NCI-H1436 (cell line): ENCODE data around the gene ODAD4.

Source experiments
- DNase-seq: peaks from one replicate; lab custom pipeline; 2025; lab: John Stamatoyannopoulos, UW

The ODAD4 gene

DNA sequence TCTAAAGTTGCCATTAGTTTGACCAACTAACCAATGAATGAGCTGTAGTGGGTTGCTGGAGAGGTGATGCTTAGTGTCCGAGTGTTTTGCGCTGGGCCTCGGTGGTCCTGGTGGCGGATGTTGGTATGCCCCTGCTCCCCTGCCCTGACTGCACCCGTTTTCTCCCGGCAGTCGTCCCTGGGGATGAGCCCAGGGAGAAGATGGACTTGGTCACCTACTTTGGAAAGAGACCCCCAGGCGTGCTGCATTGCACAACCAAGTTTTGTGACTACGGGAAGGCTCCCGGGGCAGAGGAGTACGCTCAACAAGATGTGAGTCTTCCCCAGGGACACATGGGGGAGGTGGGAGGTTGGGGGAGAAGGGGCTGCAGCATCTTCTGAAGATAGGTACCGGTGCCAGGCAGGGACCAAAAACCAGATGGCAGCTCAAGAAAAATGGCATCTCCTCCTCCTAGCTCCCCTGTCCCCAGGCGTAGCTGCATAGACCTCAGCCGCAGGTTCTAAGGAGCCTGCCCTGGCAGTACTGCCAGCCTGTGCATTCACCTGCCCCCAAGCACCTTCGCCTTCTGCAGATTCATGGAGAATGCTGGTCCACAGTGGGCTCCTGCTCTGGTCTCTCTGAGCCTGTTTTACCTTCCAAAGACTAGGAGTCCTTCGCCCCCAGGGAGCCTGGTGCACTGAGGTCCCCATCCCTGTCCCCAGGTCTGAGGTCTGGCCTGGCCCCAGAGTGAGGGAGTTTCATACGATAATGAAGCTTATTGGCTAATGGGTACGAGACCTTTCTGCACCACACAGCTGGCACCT is 41.5 kb downstream of the ODAD4 start:
- no peak for DNase-seq

GRCh38 chr17:41972571-41973407 is 42.4 kb downstream of the ODAD4 start:
- DNase-seq = peak; percentile 21

GRCh38 chr17:41973408-41973811 is 43.0 kb downstream of the ODAD4 start:
- no peak for DNase-seq

GRCh38 chr17:41974031-41974430 is 43.6 kb downstream of the ODAD4 start:
- DNase-seq = no peak

DNA sequence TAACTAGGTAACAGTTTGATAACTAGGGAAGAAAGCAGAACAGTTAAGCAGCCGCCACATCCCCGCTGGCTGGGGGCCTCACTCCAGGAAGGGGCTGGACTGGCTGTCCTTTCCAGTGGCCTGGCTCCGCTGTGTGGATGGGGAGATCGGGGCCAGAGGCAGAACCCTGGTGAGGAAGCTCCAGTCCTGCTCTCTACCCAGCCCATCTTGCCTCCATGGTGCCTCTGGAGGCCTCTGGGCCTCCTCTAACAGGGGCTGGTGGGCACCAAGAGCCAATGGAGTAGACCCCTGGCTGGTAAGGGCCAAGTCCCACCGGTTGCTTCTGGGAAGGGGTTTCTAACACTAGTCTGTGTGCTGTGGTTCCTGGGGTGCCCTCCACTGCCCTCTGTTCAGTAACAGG is 44.2 kb downstream of the ODAD4 start:
- no peak for DNase-seq

DNA sequence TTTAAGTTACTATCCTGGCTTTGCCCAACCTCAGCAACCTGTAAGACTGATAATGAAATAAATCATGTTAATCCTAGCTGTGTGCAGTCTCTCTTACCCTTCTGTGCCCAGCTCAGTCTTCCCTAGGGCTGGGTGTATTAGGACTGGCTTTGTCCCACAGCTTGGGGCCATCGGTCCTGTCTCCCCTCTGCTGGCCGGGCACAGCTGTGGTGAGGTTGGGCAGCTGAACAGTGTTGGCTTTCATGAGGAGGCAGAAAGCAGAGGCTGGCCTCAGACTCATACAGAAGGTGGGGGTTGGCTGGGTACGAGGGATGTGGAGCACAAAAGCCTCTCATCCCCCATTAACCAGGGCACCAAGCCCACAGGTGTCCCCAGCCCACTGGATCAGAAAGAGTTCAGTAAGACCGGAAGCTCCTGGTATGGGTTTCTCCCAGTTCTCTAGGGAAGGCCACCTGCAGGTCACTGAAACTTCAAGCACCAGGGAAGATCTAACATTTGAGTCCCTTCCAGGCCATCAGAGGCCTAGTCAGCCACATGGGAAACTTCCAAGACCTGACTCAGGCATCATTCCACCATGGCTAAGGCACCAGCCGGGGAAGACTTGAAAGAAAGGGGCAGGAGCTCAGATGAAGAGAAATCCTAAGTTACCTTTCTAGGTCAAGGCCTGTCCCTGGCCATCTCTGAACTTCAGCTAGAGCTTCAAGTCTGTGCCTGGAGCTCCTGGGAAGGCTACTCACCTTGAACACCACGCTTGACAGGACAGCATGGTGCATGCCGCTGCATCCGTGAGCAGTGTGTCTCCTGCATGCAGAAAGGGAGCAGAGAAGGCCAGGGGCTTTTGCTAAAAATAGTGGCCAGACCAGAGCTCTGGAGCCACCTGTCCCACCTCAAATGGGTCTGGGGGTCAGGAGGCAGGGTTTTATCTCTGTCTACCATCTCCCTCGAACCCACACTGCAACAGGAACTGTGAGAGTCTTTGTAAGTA is 45.0 kb downstream of the ODAD4 start:
- DNase-seq = no peak

DNA sequence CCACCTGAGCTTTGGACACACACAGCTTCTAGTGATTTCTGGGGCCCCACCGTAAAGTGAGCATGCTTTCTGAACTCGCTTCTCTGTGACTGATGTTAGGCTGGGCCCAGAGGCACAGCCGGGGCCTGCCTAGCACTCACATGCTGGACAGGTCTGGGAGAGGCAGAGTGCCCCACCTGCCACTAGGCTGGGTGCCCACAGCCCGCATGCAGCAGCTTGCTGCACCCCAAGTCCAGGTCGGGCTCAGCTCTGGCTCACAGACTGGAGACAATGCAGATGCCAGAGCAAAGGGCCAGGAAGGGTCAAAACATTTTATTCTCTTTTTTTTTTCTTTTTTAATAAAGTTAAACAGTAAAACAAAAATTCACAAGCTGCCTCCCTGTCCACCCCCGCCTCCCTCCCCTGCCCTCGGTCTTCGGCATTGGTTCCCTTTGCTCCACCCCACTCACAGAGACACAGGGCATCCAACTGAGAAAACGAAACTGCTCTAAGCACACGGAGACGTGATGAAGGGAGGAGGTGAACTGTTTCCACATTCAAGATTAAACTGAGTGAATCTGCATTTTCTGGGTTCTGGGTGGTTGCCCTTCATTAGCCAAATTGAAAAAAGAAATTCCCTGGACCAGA is 45.8 kb downstream of the ODAD4 start:
- DNase-seq = no peak

- no peak for DNase-seq
These were observed 47.6 kb downstream of the ODAD4 start for GRCh38 chr17:41977991-41978390.

- no peak for DNase-seq
These were observed 51.8 kb downstream of the ODAD4 start for GRCh38 chr17:41982026-41982760.

- DNase-seq = no peak
These were observed 54.0 kb downstream of the ODAD4 start for GRCh38 chr17:41984454-41984853.

DNA sequence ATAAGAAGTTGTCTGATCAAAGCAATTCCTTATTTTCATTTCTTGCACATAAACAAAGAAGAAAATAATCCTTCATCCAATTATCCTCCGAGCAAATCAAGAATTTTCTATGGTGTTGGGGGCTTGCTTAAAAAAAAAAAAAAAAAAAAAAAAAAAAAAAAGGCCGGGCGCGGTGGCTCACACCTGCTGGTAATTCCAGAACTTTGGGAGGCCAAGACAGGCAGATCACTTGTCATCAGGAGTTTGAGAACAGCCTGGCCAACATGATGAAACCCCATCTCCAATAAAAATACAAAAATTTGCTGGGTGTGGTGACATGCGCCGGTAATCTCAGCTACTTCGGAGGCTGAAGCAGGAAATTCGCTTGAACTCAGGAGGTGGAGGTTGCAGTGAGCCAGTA is 55.5 kb downstream of the ODAD4 start:
- no peak for DNase-seq

GRCh38 chr17:41986634-41987033 is 56.2 kb downstream of the ODAD4 start:
- DNase-seq = no peak

DNA sequence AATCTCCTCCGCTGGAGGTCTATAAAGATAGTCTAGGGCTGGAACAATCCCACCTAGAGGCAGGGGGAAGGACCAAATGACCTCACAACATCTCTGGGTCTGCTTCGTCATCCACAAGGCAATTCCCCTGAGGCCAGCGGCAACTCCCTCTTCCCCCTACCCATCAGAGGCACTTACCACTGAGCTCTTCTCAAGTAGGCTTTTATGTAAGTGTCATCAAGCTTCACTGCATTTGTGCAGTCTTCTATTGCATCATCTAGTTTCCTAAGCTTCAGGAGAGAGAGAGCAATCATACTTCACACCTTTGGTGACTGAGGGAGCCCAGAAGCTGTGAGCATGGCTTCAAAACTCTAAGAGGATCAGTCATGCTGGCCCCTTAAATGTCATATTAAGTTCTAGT is 57.2 kb downstream of the ODAD4 start:
- peak; percentile 56 for DNase-seq

- DNase-seq = no peak
These were observed 58.0 kb downstream of the ODAD4 start for GRCh38 chr17:41988418-41988817.

GRCh38 chr17:41989702-41990419 is 59.4 kb downstream of the ODAD4 start:
- DNase-seq = no peak

- DNase-seq = no peak
These were observed 62.2 kb downstream of the ODAD4 start for GRCh38 chr17:41992576-41992975.

GRCh38 chr17:41996855-41997164 is 66.4 kb downstream of the ODAD4 start:
- DNase-seq = no peak

- DNase-seq = no peak
These were observed 68.1 kb downstream of the ODAD4 start for GRCh38 chr17:41998497-41998896.

- DNase-seq = no peak
These were observed 70.2 kb downstream of the ODAD4 start for GRCh38 chr17:42000413-42001133.

DNA sequence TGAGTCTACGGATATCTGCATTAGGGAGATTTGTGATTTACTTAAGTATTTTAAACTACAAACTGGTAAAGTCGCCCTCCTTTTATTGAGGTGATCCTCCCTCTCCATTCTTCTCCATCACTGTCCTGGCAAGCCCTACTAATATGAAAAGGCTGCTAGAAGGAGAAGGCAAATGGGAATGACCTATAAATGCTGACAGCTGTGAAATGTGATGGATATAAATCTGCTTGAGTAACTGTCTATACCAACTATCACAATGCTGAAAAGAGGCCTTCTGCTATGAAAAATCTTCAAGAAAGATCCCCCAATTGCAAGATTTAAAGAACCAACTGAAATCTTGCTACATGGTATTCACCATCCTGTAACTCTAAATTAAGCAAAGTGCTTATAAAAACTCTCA is 71.3 kb downstream of the ODAD4 start:
- DNase-seq = no peak
